Measurements from ENCODE around the gene ARF1.

Gene ARF1

DNA sequence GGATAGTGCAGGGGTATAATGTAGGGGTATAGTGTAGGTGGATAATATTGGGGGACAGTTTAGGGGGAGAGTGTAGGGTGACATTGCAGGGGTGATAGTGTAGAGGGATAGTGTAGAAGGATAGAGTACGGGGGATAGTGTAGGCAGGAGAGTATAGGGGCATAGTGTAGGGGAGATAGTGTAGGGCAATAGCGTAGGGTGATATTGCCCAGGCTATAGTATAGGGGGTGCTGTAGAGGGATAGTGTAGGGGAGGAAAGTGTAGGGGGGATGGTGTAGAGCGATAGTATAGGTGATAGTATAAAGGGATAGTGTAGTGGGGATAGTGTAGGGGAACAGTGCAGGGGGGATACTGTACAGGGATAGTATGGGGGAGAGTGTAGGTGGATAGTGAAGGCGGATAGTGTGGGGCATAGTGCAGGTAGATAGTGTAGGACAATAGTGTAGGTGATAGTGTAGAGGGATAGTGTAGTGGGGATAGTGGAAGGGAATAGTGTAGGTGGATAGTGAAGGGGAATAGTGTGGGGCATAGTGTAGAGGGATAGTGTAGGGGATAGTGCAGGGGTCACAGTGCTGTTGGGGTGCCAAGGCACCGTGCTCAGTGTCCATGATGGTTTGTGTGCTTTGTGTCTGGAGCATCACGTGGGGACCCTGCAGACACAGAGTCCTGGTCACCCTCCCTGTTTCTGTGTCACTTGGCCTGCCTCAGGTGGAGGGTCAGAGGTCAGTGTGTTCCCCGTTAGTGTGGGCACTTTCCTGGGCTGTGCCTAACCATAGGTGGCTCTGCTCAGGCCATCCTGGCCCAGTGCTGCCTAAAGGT lies 10.5 kb upstream of the ARF1 start:
- no peak for DNase-seq (ENCODE audit: low spot score)

- no peak for DNase-seq (ENCODE audit: low spot score)
These were observed 9.9 kb upstream of the ARF1 start for GRCh38 chr1:228072658-228073043.

- DNase-seq (ENCODE audit: low spot score): no peak
These were observed 9.2 kb upstream of the ARF1 start for GRCh38 chr1:228073061-228073856.

- DNase-seq (ENCODE audit: low spot score): no peak
These were observed 8.5 kb upstream of the ARF1 start for GRCh38 chr1:228073857-228074545.

DNA sequence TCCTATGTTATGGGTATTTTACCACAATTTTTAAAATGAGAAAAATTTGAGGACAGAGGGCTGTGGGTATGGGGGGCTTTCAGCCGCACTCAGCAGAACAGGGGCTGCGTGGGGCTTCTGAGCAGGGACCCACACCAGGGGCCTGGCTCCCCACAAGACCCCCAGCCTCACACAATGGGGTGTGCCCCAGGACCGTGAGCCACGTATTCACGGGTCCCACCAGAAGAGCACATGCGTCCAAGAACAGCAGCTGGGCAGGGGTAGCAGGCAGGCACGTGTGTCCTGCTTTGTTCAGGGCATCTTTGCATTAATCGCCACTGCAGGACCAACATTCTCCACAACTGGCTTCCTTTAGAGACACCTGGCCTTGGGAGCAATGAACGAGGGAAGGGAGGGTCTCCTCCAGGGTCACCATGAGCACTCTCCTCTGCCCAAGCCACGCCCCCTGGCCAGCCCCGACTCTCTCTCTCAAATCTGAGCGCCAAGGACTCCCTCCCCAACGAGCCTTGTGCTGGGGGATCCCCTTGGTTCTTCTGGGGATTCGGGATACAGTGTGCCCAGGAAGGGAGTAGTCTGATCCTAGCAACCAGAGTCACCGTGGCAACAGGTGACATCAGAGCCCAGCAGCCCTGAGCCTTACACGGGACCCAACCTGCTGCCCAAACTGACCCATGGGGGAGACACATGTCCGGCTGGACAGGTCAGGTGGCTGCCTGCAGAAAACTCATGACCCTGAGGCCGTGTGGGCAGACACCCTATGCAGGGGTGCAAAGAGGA lies 7.4 kb upstream of the ARF1 start:
- no peak for DNase-seq (ENCODE audit: low spot score)

GRCh38 chr1:228075801-228076271 lies 6.7 kb upstream of the ARF1 start:
- DNase-seq (ENCODE audit: low spot score): no peak

GRCh38 chr1:228076796-228077430 lies 5.6 kb upstream of the ARF1 start:
- no peak for DNase-seq (ENCODE audit: low spot score)

- no peak for DNase-seq (ENCODE audit: low spot score)
These were observed 4.8 kb upstream of the ARF1 start for GRCh38 chr1:228077565-228078330.

DNA sequence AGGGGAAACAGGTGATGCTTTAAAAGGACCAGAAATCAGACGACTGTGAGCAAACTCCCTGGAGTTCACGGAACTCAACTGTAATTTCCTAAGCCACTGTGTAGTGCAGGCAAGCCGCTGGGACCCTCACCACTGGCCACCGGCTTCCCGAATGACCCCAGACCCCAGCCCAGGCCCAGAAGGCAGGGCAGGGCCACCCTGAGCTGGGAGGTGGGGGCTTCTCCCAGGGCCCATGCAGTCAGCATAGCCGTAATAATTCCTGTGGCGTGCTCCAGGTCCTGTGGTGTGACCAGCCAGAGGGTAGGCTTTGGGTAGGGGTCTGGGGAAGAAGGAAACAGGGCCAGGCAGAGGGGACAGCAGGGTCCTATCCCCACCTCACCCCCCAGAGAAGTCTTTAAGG lies 3.5 kb upstream of the ARF1 start:
- DNase-seq (ENCODE audit: low spot score): no peak

DNA sequence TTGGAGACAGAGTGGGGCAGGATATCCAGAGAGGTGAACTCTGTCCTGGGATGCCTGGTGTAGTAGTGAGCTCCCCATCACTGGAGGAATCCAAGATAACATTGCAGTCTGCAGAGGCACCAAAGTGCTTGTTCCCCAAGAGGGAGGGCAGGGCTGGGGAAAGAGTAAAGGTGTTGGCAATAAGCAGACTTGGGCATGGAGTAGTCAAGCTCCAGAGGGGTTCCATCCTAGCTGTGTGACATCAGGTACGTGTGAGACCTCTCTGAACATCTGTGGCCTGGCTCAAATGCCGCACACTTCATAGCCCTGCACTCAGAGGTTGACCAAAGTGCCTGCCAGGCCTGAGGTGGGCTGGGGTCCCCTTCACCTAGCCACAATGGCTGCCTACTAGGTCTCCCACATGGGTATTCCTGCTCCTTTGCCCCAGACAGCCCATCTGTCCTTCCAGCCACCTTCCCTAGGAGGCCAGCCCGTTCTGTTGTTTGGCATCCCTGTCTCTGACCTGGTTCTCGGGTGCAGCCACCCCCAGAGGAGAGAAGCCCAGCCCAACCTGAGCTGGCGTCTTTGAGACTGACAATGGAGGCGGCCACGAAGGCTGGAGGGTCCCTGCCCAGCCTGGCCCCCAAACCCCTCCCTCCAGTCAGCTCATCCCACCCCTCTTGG lies 2.8 kb upstream of the ARF1 start:
- no peak for DNase-seq (ENCODE audit: low spot score)

- DNase-seq (ENCODE audit: low spot score): no peak
These were observed 1.4 kb upstream of the ARF1 start for GRCh38 chr1:228081144-228081543.

DNA sequence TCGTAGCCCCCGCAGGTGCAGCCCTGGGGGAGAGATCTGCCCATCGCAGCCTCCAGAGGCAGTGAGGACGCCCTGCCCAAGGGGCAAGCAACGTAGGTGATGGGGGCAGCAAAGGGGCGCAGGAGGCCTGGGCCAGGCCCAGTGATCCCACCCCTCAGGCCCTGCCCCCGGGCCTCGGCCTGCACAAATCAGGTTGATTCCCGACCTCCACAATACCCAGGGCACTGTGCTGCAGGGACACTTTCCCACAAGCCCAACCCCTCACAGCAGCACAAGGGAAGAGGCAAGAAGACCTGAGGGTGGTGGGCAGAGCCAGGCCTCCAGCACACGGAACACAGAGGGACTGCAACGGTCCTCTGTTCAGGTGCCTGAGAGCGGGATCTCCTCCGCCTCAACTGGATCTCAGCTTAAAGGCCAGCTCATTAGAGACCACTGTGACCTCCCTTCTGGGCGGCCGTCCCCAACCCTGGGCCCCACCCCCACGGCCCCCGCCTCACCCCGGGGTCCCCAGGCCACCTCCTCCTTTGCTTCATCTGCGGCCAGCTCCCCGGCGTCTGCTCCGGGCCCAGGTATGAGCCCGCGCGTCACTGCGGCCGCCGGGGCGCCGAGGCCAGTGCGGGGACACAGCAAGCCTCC lies 812 bp upstream of the ARF1 start:
- DNase-seq (ENCODE audit: low spot score): no peak

DNA sequence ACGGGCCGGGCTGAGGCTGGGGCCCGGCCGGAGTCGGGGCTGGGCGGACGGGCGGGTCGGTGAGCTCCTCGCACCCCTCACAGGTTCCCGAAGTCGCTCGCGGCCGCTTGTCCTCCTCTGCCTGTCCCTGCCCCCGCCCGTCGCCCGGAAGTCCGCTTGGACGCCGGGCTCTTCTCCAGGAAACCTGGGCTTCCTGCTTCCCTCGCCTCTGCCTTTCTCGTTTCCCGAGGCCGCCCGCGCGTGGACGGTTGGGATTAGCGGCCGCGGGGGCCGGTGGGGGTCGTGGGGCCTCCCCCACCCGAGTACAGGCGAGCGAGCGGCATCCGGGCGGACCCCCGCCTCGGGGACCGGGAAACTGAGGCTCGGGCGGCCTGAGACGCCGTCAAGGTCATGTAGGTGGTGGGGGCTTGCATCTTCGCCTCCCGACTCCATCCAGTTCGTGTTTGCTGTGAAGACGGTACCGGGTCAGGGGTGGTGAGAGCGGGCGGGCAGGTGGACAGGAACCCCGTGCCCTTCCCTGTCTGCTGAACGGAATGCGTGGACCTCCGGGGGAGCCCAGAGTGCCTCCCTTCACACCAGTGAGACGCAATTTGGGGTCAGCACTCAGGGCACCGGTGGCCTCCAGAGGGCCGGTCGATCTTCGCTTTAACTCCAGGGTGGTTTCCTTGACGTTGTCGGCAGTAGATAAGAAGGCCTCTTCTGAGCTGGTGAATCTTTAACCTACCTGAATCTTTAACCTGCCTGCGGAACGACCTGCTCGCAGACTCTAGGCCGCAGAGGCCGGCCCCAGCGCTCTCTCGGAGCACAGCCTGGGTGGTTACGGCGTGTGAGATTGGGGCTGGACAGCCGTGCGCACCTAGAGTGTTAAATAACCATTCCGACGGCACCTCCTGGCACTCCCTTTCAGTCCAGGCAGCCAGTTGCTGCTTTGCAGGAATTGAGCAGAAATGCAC lies 686 bp downstream of the ARF1 start:
- no peak for DNase-seq (ENCODE audit: low spot score)

- no peak for DNase-seq (ENCODE audit: low spot score)
These were observed 1.4 kb downstream of the ARF1 start for GRCh38 chr1:228083871-228084278.

DNA sequence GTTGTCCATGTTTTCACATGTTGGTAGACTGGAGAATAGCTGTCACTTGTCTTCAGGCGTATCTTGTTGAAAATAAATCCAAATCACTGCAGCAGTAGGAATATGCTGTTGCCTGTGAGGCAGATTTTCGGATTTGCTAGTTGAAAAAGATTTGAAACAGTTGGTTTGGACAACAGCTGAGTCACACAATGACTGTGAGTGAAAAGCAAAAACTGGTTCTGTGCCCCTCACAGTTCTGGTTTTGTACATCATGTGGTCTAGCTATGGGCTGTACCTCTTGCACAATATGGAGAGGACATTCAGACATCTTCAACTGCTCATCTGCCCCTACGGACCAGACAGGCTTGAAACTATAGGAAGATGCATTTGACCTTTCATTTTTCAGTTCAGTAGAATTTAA lies 1.8 kb downstream of the ARF1 start:
- no peak for DNase-seq (ENCODE audit: low spot score)

DNA sequence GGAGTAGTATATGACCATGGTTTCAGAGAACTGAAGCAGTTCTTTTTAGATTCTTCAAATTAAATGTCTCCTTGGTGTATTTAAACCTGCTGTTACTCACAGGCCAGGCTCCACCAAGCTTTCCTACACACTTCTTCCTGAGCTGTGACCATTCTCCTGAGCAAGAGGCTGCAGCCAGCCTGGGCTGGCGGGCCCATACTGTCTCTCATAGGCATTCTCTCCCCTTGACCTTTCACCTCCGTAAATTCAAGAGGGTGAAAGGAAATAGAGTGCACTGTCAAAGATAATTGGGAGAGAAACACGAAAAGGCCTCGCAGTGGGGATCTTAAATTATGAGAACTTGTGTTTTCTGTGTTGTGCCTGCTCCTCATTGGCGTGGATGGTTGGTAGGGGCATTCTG lies 2.3 kb downstream of the ARF1 start:
- DNase-seq (ENCODE audit: low spot score): no peak

GRCh38 chr1:228085287-228085951 lies 2.9 kb downstream of the ARF1 start:
- DNase-seq (ENCODE audit: low spot score): no peak

DNA sequence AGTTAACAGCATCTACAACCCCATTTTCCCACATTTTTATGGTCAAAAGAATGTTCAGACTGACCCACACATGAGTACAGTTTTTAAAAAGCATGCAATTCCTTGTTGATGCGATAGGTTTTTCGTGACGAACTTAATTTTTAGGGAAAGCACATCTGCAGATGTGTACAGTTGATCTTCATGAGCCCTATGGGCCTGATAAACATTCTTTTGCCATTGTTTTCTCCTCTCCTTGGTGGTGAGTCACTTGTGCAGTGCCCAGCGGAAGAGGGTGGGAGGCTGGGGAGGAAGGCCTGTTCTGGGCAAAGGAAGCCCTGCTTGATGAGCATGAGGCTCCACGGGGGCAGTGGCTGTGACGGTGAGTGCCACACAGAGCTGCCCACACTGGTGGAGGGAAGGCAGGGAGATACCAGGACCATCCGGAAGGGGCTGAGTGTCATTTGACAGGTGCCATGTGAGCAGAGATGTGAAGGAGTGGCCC lies 5.3 kb downstream of the ARF1 start:
- peak; percentile 39 for DNase-seq (ENCODE audit: low spot score)

Data from CD4-positive, alpha-beta T cell treated with Interleukin-15 for 4 hours (primary cell).